GM18868 (cell line): ENCODE results near the gene COL16A1.

Experiments used
- ATAC-seq: cut with Tn5 transposase; IDR thresholded peaks from one replicate; pipeline ENCODE4 v1.9.1; 2021; ENCODE audit warnings: mild to moderate bottlenecking, moderate library complexity; ENCODE audit not compliant: unreplicated experiment

Gene COL16A1

GRCh38 chr1:31703431-31704270 lies at the start of gene COL16A1:
Gene COL16A1 (minus strand): TSS chr1:31704017. CDS start chr1:31702193, 1,824 bp downstream.
- no peak for ATAC-seq

DNA sequence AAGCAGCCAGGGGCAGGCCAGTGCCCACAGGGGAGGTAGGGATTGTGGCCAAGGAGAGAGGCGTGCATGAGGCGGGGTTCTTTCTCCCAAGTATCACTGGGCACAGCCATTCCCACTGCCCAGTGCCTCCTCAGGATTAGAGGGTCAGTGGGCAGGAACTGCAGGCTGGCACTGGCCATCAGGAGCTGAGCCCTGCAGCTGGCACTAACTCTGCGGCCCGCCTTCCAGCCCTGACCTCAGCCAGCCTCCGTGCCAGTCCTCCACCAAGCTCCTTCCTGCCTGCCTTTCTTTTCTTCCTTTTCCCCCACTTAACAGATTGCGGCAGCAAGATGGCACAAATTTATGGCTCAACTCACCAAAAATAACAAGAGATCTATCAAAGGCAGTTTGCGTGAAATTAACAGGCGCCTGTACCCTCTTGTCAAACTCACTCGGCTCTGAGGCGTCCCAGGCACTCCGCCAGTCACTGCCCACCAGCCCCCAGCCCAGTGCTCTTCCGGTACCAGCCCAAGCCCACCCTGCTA lies 49.2 kb upstream of the COL16A1 start:
- no peak for ATAC-seq

GRCh38 chr1:31752258-31752657 lies 48.4 kb upstream of the COL16A1 start:
- no peak for ATAC-seq

DNA sequence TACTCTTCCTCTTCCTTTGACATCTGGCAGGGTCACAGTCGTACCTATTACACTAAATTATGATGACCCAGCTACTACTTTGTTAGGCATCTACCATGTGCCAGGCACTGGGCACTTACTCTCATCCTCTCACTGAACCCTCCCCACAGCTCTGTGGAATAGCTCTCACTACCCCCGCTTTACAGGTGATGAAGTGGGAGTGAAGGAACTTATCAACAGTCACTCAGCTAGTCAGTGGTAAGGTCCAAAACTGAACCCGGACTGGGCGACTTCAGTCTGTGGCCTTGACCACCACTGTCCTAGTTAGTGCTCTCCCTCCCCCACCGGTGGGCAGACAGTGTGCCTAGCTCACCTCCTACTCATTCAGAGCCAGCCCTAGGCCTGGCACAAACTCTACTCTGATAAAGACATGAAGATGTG lies 48.0 kb upstream of the COL16A1 start:
- no peak for ATAC-seq

- no peak for ATAC-seq
Measured at GRCh38 chr1:31750858-31751510, 47.2 kb upstream of the COL16A1 start.

DNA sequence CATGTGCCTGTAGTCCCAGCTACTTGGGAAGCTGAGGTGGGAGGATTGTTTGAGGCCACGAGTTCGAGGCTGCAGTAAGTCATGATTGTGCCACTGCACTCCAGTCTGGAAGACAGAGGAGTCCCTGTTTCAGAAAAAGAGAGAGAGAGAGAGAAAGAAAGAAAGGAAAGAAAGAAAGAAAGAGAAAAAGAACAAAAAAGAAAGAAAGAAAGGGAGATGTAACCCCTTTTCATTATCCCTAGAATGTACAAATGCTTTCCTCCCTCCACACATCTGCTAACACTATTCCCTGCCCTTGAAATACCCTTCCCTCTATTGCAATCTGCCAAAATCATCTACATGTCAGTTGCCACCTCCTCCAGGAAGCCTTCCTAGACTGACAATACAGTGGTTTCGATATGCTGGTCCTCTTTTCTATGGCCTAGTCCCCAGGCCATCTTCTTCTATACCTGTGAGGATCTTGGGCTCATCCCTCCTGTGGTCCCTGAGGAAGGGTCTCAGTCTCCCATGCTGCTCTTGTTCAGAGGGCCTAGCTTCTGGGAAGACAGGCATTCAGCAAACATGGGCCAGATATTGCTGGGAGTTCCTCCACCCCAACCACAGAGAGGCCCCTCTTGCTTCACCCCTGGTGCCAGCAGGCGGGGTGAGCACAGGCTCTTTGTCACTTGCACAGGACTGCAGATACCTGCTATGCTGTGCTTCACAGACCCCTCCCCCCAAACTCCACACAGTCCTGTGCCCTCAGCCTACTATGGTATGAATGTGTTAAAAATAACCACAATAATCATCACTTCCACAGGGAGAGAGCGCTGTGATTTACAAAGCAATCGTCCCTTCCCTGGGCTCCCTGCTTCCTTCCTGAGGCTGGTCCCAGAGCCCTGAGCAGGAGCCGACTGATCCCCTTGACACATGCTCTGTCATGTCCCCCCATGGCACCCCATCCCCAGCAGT lies 46.2 kb upstream of the COL16A1 start:
- no peak for ATAC-seq

GRCh38 chr1:31748365-31748764 lies 44.5 kb upstream of the COL16A1 start:
- ATAC-seq, result no peak

DNA sequence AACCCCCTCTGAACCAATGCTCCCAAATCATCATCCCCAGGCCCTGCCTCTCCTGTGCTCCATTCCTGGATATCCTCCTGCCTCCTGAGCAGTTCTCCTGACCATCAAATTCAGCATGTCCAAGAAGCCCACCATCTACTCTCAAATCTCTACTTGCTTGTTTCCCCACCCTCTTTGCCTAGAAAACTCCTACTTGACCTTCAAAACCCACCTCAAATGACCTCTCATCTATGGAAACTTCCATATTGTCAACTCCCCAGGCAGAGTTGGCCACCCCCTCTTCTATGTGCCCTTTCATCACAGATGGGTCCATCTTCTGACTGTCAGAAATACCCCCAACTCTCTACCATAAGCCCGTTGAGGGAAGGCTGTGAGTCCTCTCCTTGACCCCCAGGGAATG lies 43.5 kb upstream of the COL16A1 start:
- ATAC-seq, result no peak

GRCh38 chr1:31746687-31747086 lies 42.9 kb upstream of the COL16A1 start:
- no peak for ATAC-seq

DNA sequence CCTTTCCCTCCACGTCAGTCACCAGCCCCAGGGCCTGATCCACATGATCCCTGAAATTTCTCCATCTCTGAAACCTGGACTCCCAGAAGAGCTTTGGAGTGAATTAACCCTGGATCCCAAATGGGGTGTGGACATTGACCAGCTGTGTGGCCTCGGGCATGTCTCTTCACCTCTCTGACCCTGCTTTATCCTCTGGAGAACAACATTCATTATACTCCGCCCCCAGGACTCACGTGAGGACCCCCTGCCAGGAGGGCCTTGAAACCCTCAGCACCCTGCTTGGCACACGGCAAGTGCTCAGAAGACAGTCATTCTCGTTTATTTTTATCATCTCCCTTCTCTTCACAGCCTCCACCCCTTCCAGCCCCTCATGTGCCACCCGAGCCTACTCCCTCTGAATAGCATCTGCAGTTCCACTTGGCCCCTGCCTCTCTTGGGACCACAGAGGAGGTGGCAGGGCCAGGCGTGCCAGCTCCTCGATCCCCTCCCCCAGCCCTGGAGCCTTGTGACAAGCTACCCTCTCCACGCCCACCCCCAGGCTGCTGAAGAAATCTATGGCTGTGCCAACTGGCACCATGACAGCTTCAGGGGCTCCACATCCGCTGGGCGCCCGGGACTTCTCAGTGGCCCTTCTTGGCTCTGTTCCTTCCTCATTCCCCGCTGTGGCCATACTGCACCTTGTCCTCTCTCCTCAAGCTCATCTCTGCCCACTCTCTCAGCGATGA lies 42.3 kb upstream of the COL16A1 start:
- no peak for ATAC-seq

- ATAC-seq, result no peak
Measured at GRCh38 chr1:31745096-31745945, 41.5 kb upstream of the COL16A1 start.

GRCh38 chr1:31744165-31744888 lies 40.5 kb upstream of the COL16A1 start:
- peak; percentile 55 for ATAC-seq

- ATAC-seq, result no peak
Measured at GRCh38 chr1:31742462-31743212, 38.8 kb upstream of the COL16A1 start.

- no peak for ATAC-seq
Measured at GRCh38 chr1:31739346-31739745, 35.5 kb upstream of the COL16A1 start.

- ATAC-seq, result no peak
Measured at GRCh38 chr1:31736675-31737074, 32.9 kb upstream of the COL16A1 start.

DNA sequence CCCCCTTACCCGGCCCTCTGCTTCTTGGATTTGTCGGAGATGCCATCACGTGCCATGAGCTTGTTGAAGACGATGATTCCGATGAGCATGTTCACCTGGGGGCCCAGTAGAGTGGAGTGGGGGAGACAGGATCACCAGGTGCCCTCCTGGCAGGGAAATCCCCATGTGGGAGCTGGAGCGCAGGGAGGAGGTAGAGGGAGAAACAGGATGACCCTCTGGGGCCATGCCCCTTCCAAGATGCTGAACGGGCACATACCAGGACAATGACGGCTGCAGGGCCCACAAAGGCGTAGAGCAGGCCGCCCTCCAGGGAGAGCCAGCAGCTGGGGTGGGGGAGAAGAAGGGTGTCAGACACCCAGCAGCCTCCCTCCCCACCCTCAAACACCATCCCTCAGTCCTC lies 31.8 kb upstream of the COL16A1 start:
- no peak for ATAC-seq

- ATAC-seq, result no peak
Measured at GRCh38 chr1:31734582-31735107, 30.8 kb upstream of the COL16A1 start.
